ENCODE results near the gene SAMSN1. TPM values are rescaled to one million over a fixed set of nuclear protein-coding genes. Genes with fewer than 3 reads are reported as not detected.
A peak's percentile ranks its signal among the peaks of the same experiment; 100 is the strongest.

SAMSN1 gene
- total and polyA plus RNA-seq, 2 donors: 40.4 to 42.9 TPM

DNA sequence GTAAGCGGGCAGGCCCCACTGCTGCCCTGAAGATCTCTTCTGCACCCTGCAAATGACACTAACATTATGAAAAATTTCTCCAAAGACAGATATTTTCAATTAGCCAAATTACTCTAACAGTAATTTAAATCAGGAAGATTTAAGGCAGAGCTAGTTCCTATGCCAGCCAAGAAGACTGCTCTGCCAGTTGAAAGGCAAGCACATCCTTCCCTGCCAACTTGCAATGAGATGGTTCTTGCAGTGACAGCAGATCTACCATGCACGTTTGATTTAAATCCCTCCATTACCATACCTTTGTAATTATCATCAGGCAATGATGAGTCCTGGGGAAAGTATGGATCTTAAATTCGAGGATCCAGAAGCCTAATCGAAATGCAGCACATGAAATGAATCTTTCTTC is 76.5 kb downstream of the SAMSN1 start:
- Histone ChIP-seq H3K27ac (ENCODE audit: low read depth in 1 of 2, low read length in 1 of 2) (no peak overlapping the region), H3K27me3 (ENCODE audit: control insufficient read depth in 2 of 2, insufficient read depth in 1 of 2, low read length in 1 of 2) (no peaks in the 10 kb centered on the region), H3K9me3 (ENCODE audit: control insufficient read depth in 2 of 2, insufficient read depth in 1 of 2, low read length in 1 of 2) (no peaks in the 10 kb centered on the region), H3K4me3 (ENCODE audit: low read length in 2 of 2) (no peak overlapping the region), H3K36me3 (ENCODE audit: control insufficient read depth in 2 of 2, insufficient read depth in 2 of 2, low read length in 1 of 2) (no peaks in the 10 kb centered on the region), H3K4me1 (ENCODE audit: control insufficient read depth in 2 of 2, insufficient read depth in 2 of 2, low read length in 2 of 2) (no peaks in the 10 kb centered on the region)
- DNase-seq (ENCODE audit: low read depth in 6 of 9, low spot score in 9 of 9): no peak
- WGBS: 96% methylated on average over 4 of the region's 4 CpGs

DNA sequence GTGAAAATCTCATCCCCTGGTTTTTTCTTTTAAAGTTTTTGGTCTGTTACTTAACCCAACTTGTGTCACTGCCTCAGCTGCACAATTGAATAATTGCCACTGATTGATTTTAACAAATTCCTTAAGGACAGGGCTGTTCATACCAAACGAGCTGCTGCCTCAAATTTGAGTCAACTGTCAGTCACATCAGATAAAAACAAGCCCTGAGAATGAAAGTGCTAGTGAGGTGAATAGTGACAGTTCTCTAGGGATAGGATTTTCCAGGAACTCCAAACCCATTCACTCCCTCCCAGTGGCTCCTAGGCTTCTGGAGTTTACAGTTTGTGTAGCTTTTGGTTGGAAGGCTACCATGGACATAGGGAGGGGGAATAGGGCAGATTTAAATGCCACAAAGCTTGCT is 79.4 kb downstream of the SAMSN1 start:
- H3K9me3 ChIP-seq (ENCODE audit: control insufficient read depth in 2 of 2, insufficient read depth in 1 of 2, low read length in 1 of 2): no peaks in the 10 kb centered on the region
- WGBS: 78% methylated on average over 1 of the region's 1 CpG
- H3K4me1 ChIP-seq (ENCODE audit: control insufficient read depth in 2 of 2, insufficient read depth in 2 of 2, low read length in 2 of 2): no peaks in the 10 kb centered on the region
- H3K4me3 ChIP-seq (ENCODE audit: low read length in 2 of 2): no peak overlapping the region
- no peaks in the 10 kb centered on the region for H3K36me3 ChIP-seq (ENCODE audit: control insufficient read depth in 2 of 2, insufficient read depth in 2 of 2, low read length in 1 of 2)
- no peak overlapping the region for H3K27ac ChIP-seq (ENCODE audit: low read depth in 1 of 2, low read length in 1 of 2)
- DNase-seq (ENCODE audit: low read depth in 6 of 9, low spot score in 9 of 9): no peak
- no peaks in the 10 kb centered on the region for H3K27me3 ChIP-seq (ENCODE audit: control insufficient read depth in 2 of 2, insufficient read depth in 1 of 2, low read length in 1 of 2)

DNA sequence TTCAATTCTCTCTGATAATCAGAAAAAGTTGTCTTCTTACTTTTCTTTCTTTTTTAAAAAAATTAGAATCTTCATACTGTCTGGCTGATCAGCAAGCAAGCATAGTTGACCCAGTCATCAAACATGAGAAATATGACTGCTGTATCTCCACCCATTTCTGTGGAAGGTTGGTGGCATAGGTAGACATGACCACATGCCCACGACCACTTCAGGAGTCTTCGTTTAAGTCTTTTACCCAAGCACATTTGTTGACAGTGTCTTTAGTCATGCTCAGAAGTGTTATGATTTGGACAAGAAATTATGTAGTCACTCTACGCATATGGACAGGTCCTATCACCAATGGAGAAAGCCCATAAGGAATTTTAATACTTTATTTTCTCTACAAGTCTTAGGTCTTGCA is 88.4 kb downstream of the SAMSN1 start:
- Histone ChIP-seq H3K9me3 (ENCODE audit: control insufficient read depth in 2 of 2, insufficient read depth in 1 of 2, low read length in 1 of 2) (no peaks in the 10 kb centered on the region), H3K27me3 (ENCODE audit: control insufficient read depth in 2 of 2, insufficient read depth in 1 of 2, low read length in 1 of 2) (no peaks in the 10 kb centered on the region), H3K36me3 (ENCODE audit: control insufficient read depth in 2 of 2, insufficient read depth in 2 of 2, low read length in 1 of 2) (no peaks in the 10 kb centered on the region), H3K27ac (ENCODE audit: low read depth in 1 of 2, low read length in 1 of 2) (no peak overlapping the region), H3K4me3 (ENCODE audit: low read length in 2 of 2) (no peak overlapping the region), H3K4me1 (ENCODE audit: control insufficient read depth in 2 of 2, insufficient read depth in 2 of 2, low read length in 2 of 2) (no peaks in the 10 kb centered on the region)
- WGBS: 98% methylated on average over 3 of the region's 3 CpGs
- no peak for DNase-seq (ENCODE audit: low read depth in 6 of 9, low spot score in 9 of 9)

DNA sequence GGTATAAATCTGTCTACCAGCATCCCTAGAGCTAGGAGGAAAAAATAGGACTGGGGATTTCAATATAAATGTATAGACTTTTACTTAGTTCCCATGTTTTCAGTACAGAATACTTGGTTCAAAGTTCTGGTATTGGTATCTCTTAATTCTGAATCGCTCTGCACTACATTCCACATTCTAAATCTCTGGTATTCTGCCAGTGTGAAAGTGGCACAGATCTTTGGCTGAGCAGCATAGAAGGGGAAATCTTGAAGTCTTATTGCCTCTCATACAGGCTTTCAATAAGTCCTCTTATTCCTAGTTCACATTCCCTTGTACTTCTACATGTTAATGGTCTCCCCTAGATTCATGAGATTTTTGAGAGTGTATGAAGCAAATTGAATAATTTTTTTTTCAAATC is 89.2 kb downstream of the SAMSN1 start:
- H3K4me3 ChIP-seq (ENCODE audit: low read length in 2 of 2): no peak overlapping the region
- 94% methylated on average over 1 of the region's 1 CpG for WGBS

DNA sequence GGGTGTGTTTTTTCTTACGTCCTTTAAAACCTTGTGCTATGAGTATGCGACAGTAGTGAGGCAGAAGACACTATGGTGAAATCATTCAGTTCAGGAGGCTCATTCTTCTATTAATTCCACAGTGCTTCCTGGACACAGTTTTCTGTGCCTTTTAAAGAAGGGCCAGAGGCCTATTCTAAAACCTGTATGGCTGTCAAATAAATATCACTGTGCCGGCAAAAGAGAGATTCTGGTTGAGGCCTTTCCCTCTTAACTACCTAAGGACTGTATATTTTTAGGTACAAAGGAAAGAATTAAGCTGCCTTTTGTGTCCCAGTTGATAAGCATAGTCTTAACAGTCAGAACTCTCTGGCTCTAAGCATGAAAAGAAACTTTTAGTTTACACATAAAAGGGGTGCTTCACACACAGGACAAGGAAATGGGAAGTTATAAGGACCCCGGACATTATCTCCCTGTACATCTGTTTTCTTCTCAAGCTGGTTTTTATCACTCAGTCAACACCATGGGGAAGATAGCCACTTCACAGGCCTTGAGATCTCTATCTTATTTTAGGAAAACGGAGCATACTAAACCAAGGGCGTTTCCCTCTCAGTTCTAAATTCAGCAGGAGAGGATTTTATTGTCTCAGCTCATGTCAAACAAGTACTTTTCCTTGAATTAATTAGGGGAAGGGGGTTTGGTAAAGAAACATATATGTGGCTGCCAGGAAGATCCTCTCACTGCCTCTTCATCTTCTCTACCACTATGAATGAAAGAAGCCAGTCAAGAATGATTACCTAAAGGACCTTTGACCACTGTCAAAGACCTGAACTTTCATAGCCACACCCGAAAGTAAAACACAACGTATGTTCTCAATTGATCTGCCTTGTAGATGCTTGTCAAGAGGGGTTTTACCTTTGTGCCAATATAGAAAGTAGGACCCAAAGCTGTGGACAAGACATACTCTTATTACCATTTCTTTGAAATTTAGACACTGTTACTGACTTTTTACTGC is 91.8 kb downstream of the SAMSN1 start:
- Histone ChIP-seq H3K27ac (ENCODE audit: low read depth in 1 of 2, low read length in 1 of 2) (no peak overlapping the region), H3K9me3 (ENCODE audit: control insufficient read depth in 2 of 2, insufficient read depth in 1 of 2, low read length in 1 of 2) (no peaks in the 10 kb centered on the region), H3K27me3 (ENCODE audit: control insufficient read depth in 2 of 2, insufficient read depth in 1 of 2, low read length in 1 of 2) (no peaks in the 10 kb centered on the region), H3K4me1 (ENCODE audit: control insufficient read depth in 2 of 2, insufficient read depth in 2 of 2, low read length in 2 of 2) (no peaks in the 10 kb centered on the region), H3K36me3 (ENCODE audit: control insufficient read depth in 2 of 2, insufficient read depth in 2 of 2, low read length in 1 of 2) (no peaks in the 10 kb centered on the region), H3K4me3 (ENCODE audit: low read length in 2 of 2) (no peak overlapping the region)
- 46% methylated on average over 8 of the region's 8 CpGs for WGBS
- peak in 2 of 9 donors; percentile 1 to 8 for DNase-seq (ENCODE audit: low read depth in 6 of 9, low spot score in 9 of 9)

More for the DNA sequence above, 89.2 kb downstream of the SAMSN1 start:
- H3K27ac ChIP-seq (ENCODE audit: low read depth in 1 of 2, low read length in 1 of 2): no peak overlapping the region
- H3K27me3 ChIP-seq (ENCODE audit: control insufficient read depth in 2 of 2, insufficient read depth in 1 of 2, low read length in 1 of 2): no peaks in the 10 kb centered on the region
- no peak for DNase-seq (ENCODE audit: low read depth in 6 of 9, low spot score in 9 of 9)
- H3K9me3 ChIP-seq (ENCODE audit: control insufficient read depth in 2 of 2, insufficient read depth in 1 of 2, low read length in 1 of 2): no peaks in the 10 kb centered on the region
- H3K36me3 ChIP-seq (ENCODE audit: control insufficient read depth in 2 of 2, insufficient read depth in 2 of 2, low read length in 1 of 2): no peaks in the 10 kb centered on the region
- H3K4me1 ChIP-seq (ENCODE audit: control insufficient read depth in 2 of 2, insufficient read depth in 2 of 2, low read length in 2 of 2): no peaks in the 10 kb centered on the region

DNA sequence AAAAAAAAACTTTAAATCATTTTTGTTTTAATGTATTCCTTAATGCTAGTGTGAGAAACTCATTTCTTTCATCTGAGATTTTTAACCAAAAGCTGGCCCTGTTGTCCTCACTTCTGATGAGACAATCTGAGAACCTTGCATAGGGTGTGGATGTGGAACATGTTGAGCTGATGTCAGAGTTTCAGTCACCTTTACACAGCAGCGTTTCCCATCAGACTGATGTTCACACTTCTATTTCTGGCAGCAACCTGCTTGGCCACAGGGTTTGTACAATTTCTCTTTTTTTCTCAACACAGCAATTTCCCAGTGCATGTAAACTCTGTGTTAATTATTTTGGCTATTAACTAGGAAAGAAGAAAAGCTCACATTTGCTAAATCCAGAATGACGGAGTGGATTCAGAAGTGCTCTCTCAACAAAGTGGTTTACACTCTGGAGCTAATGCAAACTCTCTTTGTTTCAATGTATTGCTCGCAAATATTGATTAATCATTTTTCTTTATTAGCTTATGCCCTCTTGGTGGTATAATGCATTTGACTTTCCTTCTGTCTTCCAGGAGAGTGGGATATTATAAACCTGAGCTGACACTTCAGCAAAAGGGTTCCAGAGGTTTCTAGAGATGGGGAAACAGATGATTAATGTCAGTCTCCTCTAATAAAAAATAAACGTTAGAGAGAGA is 92.6 kb downstream of the SAMSN1 start:
- WGBS: 56% methylated on average over 4 of the region's 4 CpGs
- H3K4me1 ChIP-seq (ENCODE audit: control insufficient read depth in 2 of 2, insufficient read depth in 2 of 2, low read length in 2 of 2): no peaks in the 10 kb centered on the region
- H3K4me3 ChIP-seq (ENCODE audit: low read length in 2 of 2): no peak overlapping the region
- no peak overlapping the region for H3K27ac ChIP-seq (ENCODE audit: low read depth in 1 of 2, low read length in 1 of 2)
- H3K27me3 ChIP-seq (ENCODE audit: control insufficient read depth in 2 of 2, insufficient read depth in 1 of 2, low read length in 1 of 2): no peaks in the 10 kb centered on the region
- H3K9me3 ChIP-seq (ENCODE audit: control insufficient read depth in 2 of 2, insufficient read depth in 1 of 2, low read length in 1 of 2): no peaks in the 10 kb centered on the region
- H3K36me3 ChIP-seq (ENCODE audit: control insufficient read depth in 2 of 2, insufficient read depth in 2 of 2, low read length in 1 of 2): no peaks in the 10 kb centered on the region
- DNase-seq (ENCODE audit: low read depth in 6 of 9, low spot score in 9 of 9): peak in 2 of 9 donors; percentile 2 to 19

DNA sequence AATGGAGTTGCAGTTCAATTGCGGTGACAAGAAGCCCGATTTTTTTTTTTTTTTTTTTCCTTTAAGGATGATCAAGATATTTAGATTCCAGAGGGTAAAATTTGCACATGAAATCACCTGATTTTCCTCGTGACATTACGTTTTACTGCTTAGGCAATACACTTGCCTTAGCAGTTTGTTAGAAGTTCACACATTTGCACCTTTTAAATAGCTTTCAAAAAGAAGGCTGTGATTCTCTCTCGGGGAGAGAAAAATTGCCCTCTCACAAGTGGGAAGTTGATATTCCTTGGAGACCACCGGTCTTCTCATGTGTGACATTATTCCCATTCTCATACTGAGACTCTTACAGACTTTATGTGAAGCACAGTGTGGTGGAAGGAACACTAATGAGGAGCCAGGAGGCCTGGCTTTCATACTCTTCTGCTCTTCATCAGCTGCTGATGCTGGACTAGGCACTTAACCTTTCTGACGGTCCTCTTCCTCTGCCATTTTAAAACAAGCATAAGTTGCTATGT is 93.3 kb downstream of the SAMSN1 start:
- no peak overlapping the region for H3K4me3 ChIP-seq (ENCODE audit: low read length in 2 of 2)
- H3K4me1 ChIP-seq (ENCODE audit: control insufficient read depth in 2 of 2, insufficient read depth in 2 of 2, low read length in 2 of 2): no peaks in the 10 kb centered on the region
- no peaks in the 10 kb centered on the region for H3K27me3 ChIP-seq (ENCODE audit: control insufficient read depth in 2 of 2, insufficient read depth in 1 of 2, low read length in 1 of 2)
- WGBS: 96% methylated on average over 7 of the region's 7 CpGs
- no peaks in the 10 kb centered on the region for H3K36me3 ChIP-seq (ENCODE audit: control insufficient read depth in 2 of 2, insufficient read depth in 2 of 2, low read length in 1 of 2)
- H3K9me3 ChIP-seq (ENCODE audit: control insufficient read depth in 2 of 2, insufficient read depth in 1 of 2, low read length in 1 of 2): no peaks in the 10 kb centered on the region
- no peak overlapping the region for H3K27ac ChIP-seq (ENCODE audit: low read depth in 1 of 2, low read length in 1 of 2)
- no peak for DNase-seq (ENCODE audit: low read depth in 6 of 9, low spot score in 9 of 9)

DNA sequence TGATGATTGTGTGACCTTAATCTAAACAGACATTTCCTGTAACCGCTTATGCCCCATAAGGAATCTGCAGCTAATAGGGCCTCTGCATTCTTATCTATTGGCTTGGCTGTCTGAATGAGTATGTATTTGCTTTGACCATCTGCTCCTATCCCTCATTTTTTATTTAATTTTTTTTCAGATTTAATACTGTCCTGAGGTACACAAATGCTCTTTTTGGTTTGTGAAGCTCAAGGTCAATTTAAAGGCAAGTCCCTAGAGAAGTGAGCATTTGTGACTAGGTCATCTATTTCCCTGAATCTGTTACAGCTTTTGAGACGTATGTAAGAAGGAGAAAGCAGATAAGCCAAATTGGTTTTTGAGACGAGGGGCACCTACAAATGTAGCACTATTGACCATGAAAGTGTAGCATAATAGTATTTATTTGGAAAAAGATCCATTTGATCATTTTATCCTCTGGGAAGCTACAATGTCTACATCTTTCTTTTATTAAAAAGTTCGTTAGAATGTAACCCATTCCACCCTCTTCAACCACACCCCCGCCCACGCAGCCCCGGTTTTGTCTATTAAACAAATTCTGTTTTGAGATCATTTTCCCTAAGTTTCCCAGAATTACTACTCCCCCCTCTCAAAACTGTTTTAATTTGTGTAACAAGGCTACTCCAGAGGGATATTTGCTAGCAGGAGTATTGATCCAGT is 93.9 kb downstream of the SAMSN1 start:
- 91% methylated on average over 7 of the region's 7 CpGs for WGBS
- H3K4me1 ChIP-seq (ENCODE audit: control insufficient read depth in 2 of 2, insufficient read depth in 2 of 2, low read length in 2 of 2): no peaks in the 10 kb centered on the region
- H3K36me3 ChIP-seq (ENCODE audit: control insufficient read depth in 2 of 2, insufficient read depth in 2 of 2, low read length in 1 of 2): no peaks in the 10 kb centered on the region
- H3K27me3 ChIP-seq (ENCODE audit: control insufficient read depth in 2 of 2, insufficient read depth in 1 of 2, low read length in 1 of 2): no peaks in the 10 kb centered on the region
- DNase-seq (ENCODE audit: low read depth in 6 of 9, low spot score in 9 of 9): no peak
- H3K9me3 ChIP-seq (ENCODE audit: control insufficient read depth in 2 of 2, insufficient read depth in 1 of 2, low read length in 1 of 2): no peaks in the 10 kb centered on the region
- no peak overlapping the region for H3K4me3 ChIP-seq (ENCODE audit: low read length in 2 of 2)
- H3K27ac ChIP-seq (ENCODE audit: low read depth in 1 of 2, low read length in 1 of 2): no peak overlapping the region

Data from thymus (tissue), 11 donors.